Globus pallidus (tissue), 1 donor: ENCODE data around the gene PRLHR.

Experiments used
- DNase-seq: peaks from one replicate; pipeline ENCODE4 v3.0.0-alpha.2; 2015; ENCODE audit warnings: low spot score

Gene PRLHR

GRCh38 chr10:118587881-118588651 lies 7.4 kb downstream of the PRLHR start:
- no peak for DNase-seq

- DNase-seq, result no peak
Observed at GRCh38 chr10:118586911-118587310, 8.5 kb downstream of the PRLHR start.

DNA sequence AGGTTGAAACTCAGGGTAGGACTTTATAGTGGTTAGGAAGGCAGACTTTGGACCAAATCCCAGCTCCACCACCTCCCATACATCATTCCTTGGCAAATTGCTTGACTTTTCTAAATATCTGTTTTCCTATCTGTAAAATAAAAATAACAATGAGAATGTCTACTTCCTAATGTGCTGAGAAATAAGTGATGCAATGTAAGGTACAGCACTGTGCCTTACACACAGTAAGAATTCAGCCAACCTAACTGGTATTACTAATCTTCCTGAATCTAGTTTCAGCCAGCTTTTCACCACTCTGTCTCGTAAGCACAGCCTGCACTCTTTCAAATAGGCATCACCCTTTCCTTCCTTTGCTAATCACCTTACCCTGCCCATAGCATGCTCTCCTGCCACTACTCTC lies 9.7 kb downstream of the PRLHR start:
- no peak for DNase-seq

DNA sequence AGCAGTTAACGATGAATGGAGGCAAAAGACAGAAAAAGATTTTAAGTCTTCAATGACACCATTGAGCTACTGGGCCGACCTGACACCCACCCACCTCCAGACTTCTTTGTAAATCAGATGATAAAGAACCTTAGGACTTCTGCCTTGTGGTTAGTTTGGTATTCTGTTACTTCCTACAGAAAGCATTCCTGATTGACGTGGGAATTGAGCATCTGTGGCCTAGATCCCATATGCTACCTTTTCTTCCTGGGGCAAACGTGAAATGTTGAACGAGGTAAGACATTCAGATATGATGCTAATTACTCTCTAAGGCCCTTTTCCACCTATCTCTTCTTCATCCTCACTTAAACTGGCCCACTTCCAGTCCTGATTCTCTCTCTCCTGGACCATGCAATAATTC lies 10.2 kb downstream of the PRLHR start:
- no peak for DNase-seq

DNA sequence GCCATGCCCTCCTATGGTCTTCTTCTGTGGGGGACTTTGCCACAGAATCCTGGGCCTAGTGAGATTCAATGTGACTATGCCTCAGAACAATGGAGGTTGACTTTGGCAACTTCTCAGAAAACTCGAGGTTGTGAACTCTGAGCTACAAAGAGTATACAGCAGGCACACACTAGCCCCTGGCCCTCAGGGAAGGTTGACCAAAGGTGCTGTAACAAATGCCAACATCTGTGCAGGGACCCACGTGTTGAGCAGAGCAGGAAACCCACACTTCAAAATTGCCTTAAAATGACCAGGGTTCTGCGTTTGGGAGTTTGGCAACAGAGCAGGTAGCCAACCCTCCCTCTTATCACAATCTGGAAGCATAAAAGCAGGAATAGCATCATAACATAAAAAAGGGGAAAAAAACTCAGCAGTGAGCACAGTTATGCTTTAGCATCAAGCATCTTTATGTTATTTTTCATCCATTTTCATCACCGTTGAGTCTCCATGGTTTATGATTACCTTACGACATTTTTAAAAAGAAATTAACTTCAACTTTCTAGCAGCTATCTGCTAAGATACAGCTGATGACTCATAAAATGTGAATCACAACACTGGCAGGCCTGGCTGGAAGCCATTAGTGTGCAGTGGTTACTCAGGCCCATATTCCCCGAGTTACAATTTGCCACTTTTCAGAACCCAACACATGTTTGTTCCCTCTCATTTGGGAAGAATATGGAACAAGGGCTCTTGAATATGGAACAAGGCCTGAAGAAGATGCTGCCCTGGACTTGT lies 11.1 kb downstream of the PRLHR start:
- DNase-seq, result no peak

GRCh38 chr10:118583611-118584010 lies 11.8 kb downstream of the PRLHR start:
- DNase-seq, result no peak

GRCh38 chr10:118582511-118582910 lies 12.9 kb downstream of the PRLHR start:
- no peak for DNase-seq

DNA sequence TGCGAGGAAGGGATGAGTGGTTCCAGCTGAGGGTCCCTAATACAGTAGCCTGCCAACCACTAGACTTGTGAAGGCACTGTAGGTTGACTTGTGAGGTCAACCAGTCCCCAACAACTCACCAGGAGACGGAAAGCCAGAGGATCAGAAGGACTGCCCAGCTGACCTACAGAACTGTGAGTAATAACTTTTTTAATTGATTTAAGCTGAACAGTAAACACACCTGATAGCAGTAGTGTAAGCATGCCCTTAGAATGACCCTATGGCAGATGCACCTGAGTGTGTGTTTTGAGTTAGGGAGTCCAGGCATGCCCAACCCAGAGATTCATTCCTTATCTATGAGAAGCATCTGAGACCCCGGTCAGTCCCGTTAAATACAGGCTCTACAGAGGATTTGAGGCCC lies 14.1 kb downstream of the PRLHR start:
- DNase-seq, result no peak

GRCh38 chr10:118580702-118581101 lies 14.7 kb downstream of the PRLHR start:
- no peak for DNase-seq

DNA sequence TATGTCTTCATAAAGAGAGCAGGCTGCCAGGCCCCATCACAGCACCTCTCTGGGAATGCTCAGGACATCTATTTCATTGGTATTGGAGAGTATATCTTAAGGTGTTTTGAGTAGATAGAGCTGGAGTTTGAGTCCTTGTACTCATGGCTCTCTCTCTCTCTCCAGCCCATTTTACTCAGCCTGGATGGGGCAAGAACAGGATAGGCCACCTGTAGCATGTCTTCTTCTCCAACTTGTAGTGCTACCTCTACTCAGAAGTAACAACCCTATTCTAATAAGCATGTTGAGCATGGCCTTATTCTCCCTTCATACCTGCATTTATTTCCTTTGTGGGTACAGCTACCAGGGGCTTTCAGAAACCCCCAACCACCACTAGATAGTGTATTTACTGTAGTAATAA lies 21.9 kb downstream of the PRLHR start:
- DNase-seq, result no peak

DNA sequence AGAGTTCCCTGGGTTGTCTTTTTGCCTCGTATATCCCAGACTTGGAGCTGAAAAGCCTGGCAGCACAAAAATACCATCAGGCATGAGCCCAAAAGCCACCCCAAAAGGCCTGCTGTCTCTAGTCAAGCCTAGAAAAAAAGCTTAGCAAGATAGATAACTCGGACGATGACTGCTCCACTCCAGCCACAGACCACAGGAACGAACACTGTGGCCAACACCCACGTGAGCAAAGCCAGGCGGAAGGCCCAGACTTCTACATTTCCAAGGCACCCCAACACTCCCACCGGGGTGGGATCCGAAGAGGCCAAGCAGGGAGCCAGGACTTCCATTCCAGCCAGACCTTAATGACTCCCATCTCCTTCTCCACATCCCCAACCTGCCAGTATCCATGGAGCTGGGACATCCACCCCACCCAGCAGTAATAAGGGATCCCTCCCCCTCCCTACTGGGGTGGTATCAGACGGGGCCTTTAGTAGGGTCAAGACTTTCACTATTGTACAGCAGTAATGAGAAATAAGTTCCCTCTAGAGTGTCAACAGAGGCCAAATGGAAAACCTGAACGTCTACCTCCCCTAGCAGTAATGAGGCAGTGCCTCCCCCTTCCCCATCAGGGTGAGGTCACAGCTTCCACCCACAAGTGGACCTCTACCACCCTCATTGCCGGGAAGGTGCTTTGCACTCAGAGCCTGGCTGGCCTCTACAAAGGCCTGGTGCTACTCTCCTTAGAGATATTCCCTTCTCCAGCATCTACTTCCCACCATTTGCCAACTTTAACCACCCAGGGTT lies 23.0 kb downstream of the PRLHR start:
- no peak for DNase-seq

DNA sequence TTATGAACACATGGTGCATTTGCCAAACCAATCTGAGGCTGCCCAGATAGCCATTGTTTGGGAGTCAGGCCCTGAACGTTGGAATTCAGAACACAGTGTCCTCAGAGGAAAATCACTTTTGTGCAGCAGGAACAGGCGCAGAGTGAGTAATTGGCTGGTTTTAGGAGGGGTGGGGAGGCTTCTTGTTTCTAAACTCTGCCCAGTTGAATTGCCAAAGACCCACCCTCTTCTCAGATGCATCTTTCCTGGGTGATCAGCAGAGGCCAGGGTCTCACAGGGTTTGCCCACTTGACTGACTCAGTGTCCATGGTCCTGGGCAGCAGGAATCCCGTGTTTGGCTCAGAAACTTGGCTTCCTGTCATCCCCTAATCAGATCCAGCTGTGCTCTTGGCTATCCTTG lies 24.3 kb downstream of the PRLHR start:
- DNase-seq, result peak; percentile 69

DNA sequence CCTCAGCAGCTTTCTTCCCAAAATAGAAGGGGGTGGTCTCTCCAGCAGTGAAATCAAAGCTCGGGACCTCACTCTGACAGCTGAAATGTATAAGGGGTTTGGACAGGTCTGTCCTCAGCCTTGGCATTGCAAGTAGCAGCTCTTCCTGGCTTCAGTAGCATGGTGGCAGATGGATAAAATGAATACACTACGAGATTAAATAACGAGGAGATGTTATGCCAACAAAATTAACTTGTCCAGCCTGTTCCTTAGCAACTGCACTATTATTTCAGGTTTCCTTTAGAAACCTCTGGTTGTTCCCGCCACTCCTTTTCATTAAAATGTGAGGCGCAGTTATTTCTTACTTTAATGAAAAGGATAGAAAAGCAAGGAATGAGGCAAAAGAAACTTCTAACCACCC lies 24.9 kb downstream of the PRLHR start:
- peak; percentile 42 for DNase-seq

- DNase-seq, result no peak
Observed at GRCh38 chr10:118569882-118570252, 25.6 kb downstream of the PRLHR start.

GRCh38 chr10:118569241-118569881 lies 26.1 kb downstream of the PRLHR start:
- DNase-seq, result no peak

GRCh38 chr10:118568327-118568848 lies 27.1 kb downstream of the PRLHR start:
- peak; percentile 33 for DNase-seq

GRCh38 chr10:118567701-118568248 lies 27.7 kb downstream of the PRLHR start:
- DNase-seq, result no peak

- no peak for DNase-seq
Observed at GRCh38 chr10:118566911-118567310, 28.5 kb downstream of the PRLHR start.

- no peak for DNase-seq
Observed at GRCh38 chr10:118565301-118566075, 30.0 kb downstream of the PRLHR start.

DNA sequence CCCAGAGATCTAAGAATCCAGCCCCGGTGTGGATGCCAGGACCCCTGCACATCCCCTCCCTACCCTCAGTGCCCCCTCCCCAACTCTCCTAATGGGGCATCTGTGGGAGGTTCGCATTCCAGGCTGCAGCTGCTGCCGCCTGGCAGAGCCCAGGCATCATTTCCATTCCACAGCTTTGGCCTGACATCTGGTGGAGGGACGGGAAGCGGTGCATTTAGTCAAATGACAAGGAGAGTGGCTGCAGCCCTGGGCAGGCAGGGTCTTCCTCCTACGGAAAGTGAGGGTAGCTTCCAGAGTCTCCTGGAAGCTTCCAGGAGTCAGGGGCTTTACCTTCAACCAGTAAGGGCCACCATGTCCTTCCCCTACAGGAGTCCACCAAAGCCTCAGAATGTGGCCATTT lies 30.8 kb downstream of the PRLHR start:
- no peak for DNase-seq

- DNase-seq, result no peak
Observed at GRCh38 chr10:118564114-118564513, 31.3 kb downstream of the PRLHR start.
